NB4 (cell line): ENCODE results near the gene UST.

ENCODE experiments used
- DNase-seq: peaks from one replicate; pipeline ENCODE4 v3.0.0; 2010; ENCODE audit warnings: low read depth
- H3K4me3 ChIP-seq: one replicate; pipeline ENCODE4 v1.5.1; 2011; ENCODE audit warnings: mild to moderate bottlenecking, low read depth, low read length, moderate library complexity
- MYC ChIP-seq: IDR thresholded peaks from 2 replicates; pipeline ENCODE4 v1.6.1; 2011; ENCODE audit warnings: low read depth, low read length
- POLR2A ChIP-seq: IDR thresholded peaks from 2 replicates; pipeline ENCODE4 v1.6.1; 2011; ENCODE audit warnings: mild to moderate bottlenecking; ENCODE audit not compliant: insufficient read length; ENCODE audit errors: extremely low read depth
- TF ChIP-seq, protein P1 (sequence below): IDR thresholded peaks from 2 replicates; pipeline ENCODE4 v1.6.1; 2011; ENCODE audit warnings: low read depth, low read length
- TF ChIP-seq, protein P2 (sequence below): IDR thresholded peaks from one replicate; pipeline ENCODE4 v1.5.1; 2012; ENCODE audit warnings: low read depth, low read length

The UST gene

DNA sequence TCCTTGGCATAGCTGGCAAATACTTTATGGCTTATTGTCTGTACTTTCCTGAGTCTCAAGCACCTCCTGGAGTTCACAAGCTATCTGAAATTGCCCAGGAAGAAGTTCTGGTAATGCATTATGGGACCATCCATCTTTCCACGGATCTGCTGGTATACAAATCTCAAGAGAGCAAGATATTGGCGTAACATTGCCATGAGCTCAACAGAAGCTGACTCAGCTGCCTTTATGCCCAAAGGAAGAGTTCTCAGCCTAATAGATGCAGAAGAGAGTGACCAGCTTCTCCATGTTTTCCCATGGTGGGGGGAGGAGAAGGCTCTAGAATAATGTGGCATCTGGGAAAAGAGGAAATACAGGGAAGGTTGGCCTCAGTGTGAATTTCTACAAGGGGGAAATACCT lies 78.7 kb downstream of the UST start:
- H3K4me3 ChIP-seq: no peak overlapping the region
- TF ChIP-seq, protein P1, sequence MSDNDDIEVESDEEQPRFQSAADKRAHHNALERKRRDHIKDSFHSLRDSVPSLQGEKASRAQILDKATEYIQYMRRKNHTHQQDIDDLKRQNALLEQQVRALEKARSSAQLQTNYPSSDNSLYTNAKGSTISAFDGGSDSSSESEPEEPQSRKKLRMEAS: no peak
- TF ChIP-seq, protein P2, sequence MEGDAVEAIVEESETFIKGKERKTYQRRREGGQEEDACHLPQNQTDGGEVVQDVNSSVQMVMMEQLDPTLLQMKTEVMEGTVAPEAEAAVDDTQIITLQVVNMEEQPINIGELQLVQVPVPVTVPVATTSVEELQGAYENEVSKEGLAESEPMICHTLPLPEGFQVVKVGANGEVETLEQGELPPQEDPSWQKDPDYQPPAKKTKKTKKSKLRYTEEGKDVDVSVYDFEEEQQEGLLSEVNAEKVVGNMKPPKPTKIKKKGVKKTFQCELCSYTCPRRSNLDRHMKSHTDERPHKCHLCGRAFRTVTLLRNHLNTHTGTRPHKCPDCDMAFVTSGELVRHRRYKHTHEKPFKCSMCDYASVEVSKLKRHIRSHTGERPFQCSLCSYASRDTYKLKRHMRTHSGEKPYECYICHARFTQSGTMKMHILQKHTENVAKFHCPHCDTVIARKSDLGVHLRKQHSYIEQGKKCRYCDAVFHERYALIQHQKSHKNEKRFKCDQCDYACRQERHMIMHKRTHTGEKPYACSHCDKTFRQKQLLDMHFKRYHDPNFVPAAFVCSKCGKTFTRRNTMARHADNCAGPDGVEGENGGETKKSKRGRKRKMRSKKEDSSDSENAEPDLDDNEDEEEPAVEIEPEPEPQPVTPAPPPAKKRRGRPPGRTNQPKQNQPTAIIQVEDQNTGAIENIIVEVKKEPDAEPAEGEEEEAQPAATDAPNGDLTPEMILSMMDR: no peak
- TF ChIP-seq MYC (no peak), POLR2A (no peak)
- no peak for DNase-seq

DNA sequence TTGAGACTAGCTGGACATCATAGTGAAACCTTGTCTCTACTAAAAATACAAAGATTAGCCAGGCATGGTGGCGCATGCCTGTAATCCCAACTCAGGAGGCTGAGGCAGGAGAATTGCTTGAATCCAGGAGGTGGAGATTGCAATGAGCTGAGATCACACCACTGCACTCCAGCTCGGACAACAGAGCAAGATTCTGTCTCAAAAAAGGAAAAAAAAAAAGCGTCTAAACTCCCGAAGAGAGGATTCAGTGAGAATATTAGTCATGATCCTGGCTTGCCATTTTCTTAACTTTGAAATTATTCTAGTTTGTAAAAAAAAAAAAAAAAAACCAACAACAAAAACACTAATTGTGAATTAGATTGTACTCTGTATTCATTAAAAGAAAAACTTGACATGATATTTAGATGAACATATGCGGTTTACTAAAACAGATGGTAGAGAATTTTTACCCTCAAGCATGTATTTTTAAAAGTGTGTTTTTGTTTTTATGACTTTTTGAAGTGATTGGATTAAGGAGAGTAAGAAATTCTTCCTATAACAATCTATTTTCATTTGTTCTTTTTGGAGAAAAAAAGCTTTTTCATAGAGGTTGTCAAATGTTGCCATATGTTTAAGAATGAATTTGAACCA lies 80.7 kb downstream of the UST start:
- no peak overlapping the region for H3K4me3 ChIP-seq
- TF ChIP-seq, protein P1: no peak
- TF ChIP-seq, protein P2: no peak
- no peak for TF ChIP-seq MYC
- no peak for TF ChIP-seq POLR2A
- no peak for DNase-seq

DNA sequence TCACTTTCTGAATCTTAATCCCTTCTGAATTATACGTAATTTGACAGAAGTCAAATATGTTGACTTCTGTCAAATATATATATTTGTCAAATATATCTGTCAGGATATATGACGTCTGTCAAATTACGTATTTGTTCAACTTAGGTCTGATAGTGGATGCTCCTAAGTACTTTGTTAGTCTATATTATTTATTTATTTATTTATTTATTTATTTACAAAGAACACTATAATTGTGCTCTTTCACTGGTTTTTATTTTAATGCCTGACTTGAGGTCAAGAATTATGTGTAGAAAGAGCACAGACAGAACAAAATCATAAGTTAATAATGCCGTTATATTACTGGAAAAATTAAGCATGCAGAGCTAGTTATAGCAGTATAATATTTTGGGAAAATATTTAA lies 81.2 kb downstream of the UST start:
- H3K4me3 ChIP-seq: no peak overlapping the region
- DNase-seq: no peak
- no peak for TF ChIP-seq MYC
- TF ChIP-seq, protein P2: no peak
- TF ChIP-seq, protein P1: no peak

DNA sequence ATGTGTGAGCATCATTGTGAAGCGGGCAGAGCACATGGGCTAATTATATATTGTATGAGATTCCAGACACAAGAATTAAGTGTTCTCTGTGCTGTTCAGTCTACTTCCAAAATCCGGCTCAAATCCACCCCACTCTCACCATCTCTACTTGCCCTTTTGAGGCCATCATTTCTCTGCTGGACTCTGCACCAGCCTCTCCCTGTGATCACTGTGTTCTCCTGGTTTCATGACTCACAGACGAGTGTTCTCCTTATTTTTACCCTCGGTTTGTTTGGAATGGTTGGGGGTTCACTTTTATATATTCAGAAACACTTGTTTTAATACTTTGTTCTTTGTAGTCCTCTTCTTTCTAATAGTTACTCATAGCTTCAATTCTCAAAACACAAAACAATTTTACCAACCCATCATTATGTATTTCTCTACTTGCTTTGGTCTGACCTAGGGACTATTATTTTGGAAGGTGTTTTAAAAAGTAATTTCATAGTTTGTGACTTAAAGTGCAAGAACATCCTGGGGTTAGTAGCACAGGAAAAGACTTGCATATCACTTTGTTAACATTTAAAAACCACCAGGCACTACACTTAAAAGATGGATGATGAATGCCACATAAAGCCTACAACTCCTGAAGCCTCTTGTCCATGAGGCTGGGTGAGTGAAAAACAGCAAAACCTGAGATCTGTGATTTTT lies 82.7 kb downstream of the UST start:
- DNase-seq: no peak
- H3K4me3 ChIP-seq: no peak overlapping the region
- TF ChIP-seq, protein P2: no peak
- TF ChIP-seq, protein P1: no peak
- TF ChIP-seq POLR2A: no peak
- no peak for TF ChIP-seq MYC

DNA sequence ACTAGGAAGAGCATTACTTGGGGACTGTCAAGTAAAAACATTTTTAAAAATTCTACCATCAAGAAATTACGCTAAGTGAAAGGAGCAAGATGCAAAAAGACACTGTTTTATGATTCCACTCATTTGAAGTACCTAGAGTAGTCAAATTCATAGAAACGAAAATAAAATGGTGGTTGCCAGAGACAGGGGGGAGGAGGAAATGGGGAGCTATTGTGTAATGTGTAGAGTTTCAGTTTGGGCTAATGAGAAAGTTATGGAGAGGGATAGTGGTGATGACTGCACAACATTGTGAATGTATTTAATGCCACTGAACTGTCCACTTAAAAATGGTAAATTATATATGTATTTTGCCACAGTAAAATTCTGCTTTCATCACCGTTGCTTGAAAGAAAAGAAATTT lies 83.8 kb downstream of the UST start:
- TF ChIP-seq, protein P2: no peak
- TF ChIP-seq, protein P1: no peak
- TF ChIP-seq MYC (no peak), POLR2A (no peak)
- no peak overlapping the region for H3K4me3 ChIP-seq

More for the DNA sequence above, 83.8 kb downstream of the UST start:
- DNase-seq: no peak
